Body of pancreas (tissue), 4 donors: Measurements from ENCODE around the gene ZGPAT. TPM values are rescaled to one million over a fixed set of nuclear protein-coding genes. Genes with fewer than 3 reads are reported as not detected.

Experiments
- ATAC-seq: fragments of 150-250 bp; one replicate; pipeline ENCODE4 v1.9.1; 2016
- DNase-seq, 4 donors: peaks; one replicate each; pipeline ENCODE4 v3.0.0-alpha.2; 2019
- H3K27ac ChIP-seq, 4 donors: fragments of 200-600 bp; sonication (generic); 1 replicate in 3 of 4; 2 replicates in 1 of 4; pipeline versions ENCODE4 v1.5.1 to v1.6.1; 2016 to 2019; ENCODE audit warnings: mild to moderate bottlenecking in 1 of 4, mixed read lengths in 1 of 4, moderate library complexity in 1 of 4
- H3K27me3 ChIP-seq, 2 donors: fragments of 200-600 bp; sonication (generic); one replicate each; pipeline ENCODE4 v1.6.0; 2016; ENCODE audit warnings: mild to moderate bottlenecking in 1 of 2
- H3K36me3 ChIP-seq, 2 donors: fragments of 200-600 bp; sonication (generic); replicated peaks in 1 of 2; 2 replicates each; pipeline ENCODE4 v1.5.1; 2016; ENCODE audit warnings: low read depth in 2 of 2; ENCODE audit not compliant: insufficient read depth in 1 of 2
- H3K4me1 ChIP-seq: fragments of 200-600 bp; sonication (generic); one replicate; pipeline ENCODE4 v1.6.0; 2016
- H3K4me3 ChIP-seq, 2 donors: fragments of 200-600 bp; sonication (generic); 1 replicate in 1 of 2; 2 replicates in 1 of 2; pipeline ENCODE4 v1.5.1; 2016 to 2019
- H3K9me3 ChIP-seq, 3 donors: fragments of 200-600 bp; sonication (generic); 1 replicate in 2 of 3; 2 replicates in 1 of 3; pipeline ENCODE4 v1.5.1; 2016
- CTCF ChIP-seq, 7 experiments: fragments of 450-650 bp in 4 of 7; fragments of 200-600 bp in 3 of 7; sonication (generic) in 3 of 7; IDR thresholded peaks; one replicate each; pipeline ENCODE4 v1.5.1; 2016 to 2019; ENCODE audit warnings: antibody characterized with exemption in 7 of 7
- POLR2A ChIP-seq, 3 donors: fragments of 450-650 bp; IDR thresholded peaks; one replicate each; pipeline ENCODE4 v1.6.1; 2016; ENCODE audit warnings: antibody characterized with exemption in 3 of 3, mild to moderate bottlenecking in 2 of 3
- WGBS, 2 donors: methylation state at CpG; one replicate each; pipeline ENCODE4 v1.1.5; 2017; 5-methylcytosine and 5-hydroxymethylcytosine counted together
- intact Hi-C: fragments of 100-400 bp; cut with DNase I; formaldehyde crosslinking; loops from one replicate; pipeline ENCODE4 v1.15.1; 2023
- total RNA-seq, 2 donors: library from RNA; depleted of rRNA; stranded (reverse); fragments of >200 nt; gene quantifications; one replicate each; pipeline ENCODE4 v1.1.0, GENCODE V29; 2016

The ZGPAT gene
- total RNA-seq, 2 donors from 2014 or later: 16.6 to 53.1 TPM

GRCh38 chr20:63747622-63748069 lies 39.8 kb downstream of the ZGPAT start:
- H3K36me3 ChIP-seq: peaks cover 0 to 2% of the 10 kb centered on the region in 2 donors
- intact Hi-C loops: no loop called here
- no peak overlapping the region for H3K4me3 ChIP-seq
- no peak overlapping the region for H3K27ac ChIP-seq
- no peaks in the 10 kb centered on the region for H3K9me3 ChIP-seq
- ATAC-seq (no peak), DNase-seq (no peak)
- no peaks in the 10 kb centered on the region for H3K27me3 ChIP-seq
- TF ChIP-seq CTCF (IDR thresholded peaks at IDR 0.05) (no peak), POLR2A (IDR thresholded peaks at IDR 0.05) (no peak)
- H3K4me1 ChIP-seq: peaks cover 8% of the 10 kb centered on the region
- 42% methylated on average over 12 of the region's 13 CpGs; no CpG with 5 or more reads in 1 of the 2 donors for WGBS, 2 donors

GRCh38 chr20:63748070-63748933 lies 40.5 kb downstream of the ZGPAT start:
- Histone ChIP-seq H3K9me3 (no peaks in the 10 kb centered on the region), H3K27ac (no peak overlapping the region), H3K27me3 (no peaks in the 10 kb centered on the region), H3K36me3 (no peaks in the 10 kb centered on the region), H3K4me1 (peaks cover 8% of the 10 kb centered on the region), H3K4me3 (no peak overlapping the region)
- intact Hi-C loops: no loop called here
- TF ChIP-seq CTCF (IDR thresholded peaks at IDR 0.05) (no peak), POLR2A (IDR thresholded peaks at IDR 0.05) (no peak)
- ATAC-seq (no peak), DNase-seq (no peak)
- WGBS, 2 donors: 73% methylated on average over 16 to 20 of the region's 20 CpGs

- TF ChIP-seq CTCF (IDR thresholded peaks at IDR 0.05) (no peak), POLR2A (IDR thresholded peaks at IDR 0.05) (no peak)
- intact Hi-C loops: no loop called here
- no peak overlapping the region for H3K27ac ChIP-seq
- ATAC-seq: no peak
- WGBS, 2 donors: 88 to 94% methylated on average over 11 of the region's 11 CpGs
- H3K4me1 ChIP-seq: peaks cover 8% of the 10 kb centered on the region
- H3K27me3 ChIP-seq: no peaks in the 10 kb centered on the region
- no peak for DNase-seq
- H3K9me3 ChIP-seq: no peaks in the 10 kb centered on the region
- no peaks in the 10 kb centered on the region for H3K36me3 ChIP-seq
- no peak overlapping the region for H3K4me3 ChIP-seq
Observed at GRCh38 chr20:63748934-63749270, 41.1 kb downstream of the ZGPAT start.

- H3K27me3 ChIP-seq: no peaks in the 10 kb centered on the region
- no peak for DNase-seq
Observed at GRCh38 chr20:63749597-63750508, 42.0 kb downstream of the ZGPAT start.

More at GRCh38 chr20:63749597-63750508, 42.0 kb downstream of the ZGPAT start:
- Histone ChIP-seq H3K4me3 (no peak overlapping the region), H3K36me3 (no peaks in the 10 kb centered on the region), H3K27ac (no peak overlapping the region), H3K4me1 (peaks cover 8% of the 10 kb centered on the region), H3K9me3 (no peaks in the 10 kb centered on the region)
- no peak for TF ChIP-seq CTCF (IDR thresholded peaks at IDR 0.05)
- no peak for TF ChIP-seq POLR2A (IDR thresholded peaks at IDR 0.05)
- ATAC-seq: no peak
- 89% methylated on average over 13 to 16 of the region's 16 CpGs for WGBS, 2 donors
- intact Hi-C loops: no loop called here
